ENCODE measurements around the gene FAF2. TPM values are rescaled to one million over a fixed set of nuclear protein-coding genes. Genes with fewer than 3 reads are reported as not detected.
A peak's percentile ranks its signal among the peaks of the same experiment; 100 is the strongest.

The FAF2 gene
- total RNA-seq, 2 experiments from 2014 or later = 27.5 to 30.1 TPM

GRCh38 chr5:176525677-176526076, 77.5 kb downstream of the FAF2 start:
- H3K9me3 ChIP-seq (ENCODE audit: control insufficient read depth in 1 of 2, insufficient read depth in 1 of 2, low read length in 2 of 2) = no peaks in the 10 kb centered on the region
- H3K27ac Mint-ChIP-seq = peak overlapping the region; percentile 49
- peaks cover 36% of the 10 kb centered on the region for H3K36me3 ChIP-seq (ENCODE audit: insufficient read depth, low read length)
- no peak overlapping the region for H3K4me3 Mint-ChIP-seq
- peaks cover 48% of the 10 kb centered on the region for H3K4me1 Mint-ChIP-seq (ENCODE audit: low read depth)
- ATAC-seq (ENCODE audit: poor library complexity) = no peak
- no peaks in the 10 kb centered on the region for H3K27me3 ChIP-seq (ENCODE audit: control insufficient read depth in 1 of 2, insufficient read depth in 2 of 2, low read length in 2 of 2)
- H3K36me3 Mint-ChIP-seq (ENCODE audit: low read depth) = peaks cover 40% of the 10 kb centered on the region
- no peak for DNase-seq
- H3K9me3 Mint-ChIP-seq = no peaks in the 10 kb centered on the region
- CTCF ChIA-PET = interaction anchor here (2.8 kb wide), 1 partner anchor 109 kb away, joined by 7 read pairs; the partner anchor contains the start of gene CLTB
- POLR2A ChIA-PET = interaction anchor here (1.4 to 6.9 kb wide), 2 partner anchors 8 to 11 kb away, joined by 3 to 78 read pairs; partner anchors contain the start of gene RNF44
- H3K27ac ChIP-seq (ENCODE audit: low read depth in 1 of 2, low read length in 2 of 2) = no peak overlapping the region
- peaks cover 25% of the 10 kb centered on the region for H3K4me1 ChIP-seq (ENCODE audit: insufficient read depth, low read length)
- no peak for TF ChIP-seq CTCF (IDR thresholded peaks at IDR 0.05)
- intact Hi-C loops (cut with DNase I, micrococcal nuclease) = no loop called here
- no peaks in the 10 kb centered on the region for H3K27me3 Mint-ChIP-seq
- no peak overlapping the region for H3K4me3 ChIP-seq (ENCODE audit: low read length)

DNA sequence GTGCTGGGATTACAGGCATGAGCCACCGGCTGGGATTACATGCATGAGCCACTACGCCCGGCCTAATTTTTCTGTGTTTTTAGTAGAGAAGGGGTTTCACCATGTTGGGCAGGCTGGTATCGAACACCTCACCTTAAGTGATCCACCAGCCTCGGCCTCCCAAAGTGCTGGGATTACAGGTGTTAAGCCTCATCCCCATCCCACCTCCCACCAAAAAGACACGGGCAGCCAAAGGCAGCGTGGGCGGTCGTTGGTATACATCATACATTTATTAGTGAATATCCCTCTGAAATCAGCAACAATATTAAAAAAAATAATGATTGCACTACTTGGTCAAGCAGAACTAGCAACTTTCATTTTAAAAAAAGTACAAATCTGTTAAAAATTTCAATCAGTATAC, 78.3 kb downstream of the FAF2 start:
- no peak for TF ChIP-seq CTCF (IDR thresholded peaks at IDR 0.05)
- Histone ChIP-seq H3K4me1 (ENCODE audit: insufficient read depth, low read length) (peaks cover 33% of the 10 kb centered on the region), H3K36me3 (ENCODE audit: insufficient read depth, low read length) (peaks cover 44% of the 10 kb centered on the region), H3K27me3 (ENCODE audit: control insufficient read depth in 1 of 2, insufficient read depth in 2 of 2, low read length in 2 of 2) (no peaks in the 10 kb centered on the region), H3K27ac (ENCODE audit: low read depth in 1 of 2, low read length in 2 of 2) (no peak overlapping the region), H3K4me3 (ENCODE audit: low read length) (no peak overlapping the region), H3K9me3 (ENCODE audit: control insufficient read depth in 1 of 2, insufficient read depth in 1 of 2, low read length in 2 of 2) (no peaks in the 10 kb centered on the region)
- H3K27ac Mint-ChIP-seq = no peak overlapping the region
- intact Hi-C loops (cut with DNase I, micrococcal nuclease) = no loop called here
- no peak overlapping the region for H3K4me3 Mint-ChIP-seq
- no peak for DNase-seq
- ChIA-PET POLR2A (interaction anchor here (6.9 kb wide), 1 partner anchor 10 kb away, joined by 78 read pairs; the partner anchor contains the start of gene RNF44), CTCF (interaction anchor here (2.8 kb wide), 1 partner anchor 110 kb away, joined by 7 read pairs; the partner anchor contains the start of gene CLTB)
- H3K9me3 Mint-ChIP-seq = no peaks in the 10 kb centered on the region
- H3K36me3 Mint-ChIP-seq (ENCODE audit: low read depth) = peaks cover 47% of the 10 kb centered on the region
- H3K27me3 Mint-ChIP-seq = no peaks in the 10 kb centered on the region
- no peak for ATAC-seq (ENCODE audit: poor library complexity)
- peaks cover 54% of the 10 kb centered on the region for H3K4me1 Mint-ChIP-seq (ENCODE audit: low read depth)

GRCh38 chr5:176527246-176528222, 79.3 kb downstream of the FAF2 start:
- H3K27ac ChIP-seq (ENCODE audit: low read depth in 1 of 2, low read length in 2 of 2) = peak overlapping the region in 1 of 2 donors; percentile 25
- DNase-seq (no peak), ATAC-seq (ENCODE audit: poor library complexity) (no peak)
- H3K27me3 ChIP-seq (ENCODE audit: control insufficient read depth in 1 of 2, insufficient read depth in 2 of 2, low read length in 2 of 2) = no peaks in the 10 kb centered on the region
- POLR2A ChIA-PET = interaction anchor here (0.5 to 6.9 kb wide), 2 partner anchors 9 to 443 kb away, joined by 3 to 78 read pairs; partner anchors contain the start of gene RNF44
- H3K27ac Mint-ChIP-seq = no peak overlapping the region
- H3K9me3 ChIP-seq (ENCODE audit: control insufficient read depth in 1 of 2, insufficient read depth in 1 of 2, low read length in 2 of 2) = no peaks in the 10 kb centered on the region
- intact Hi-C loops (cut with DNase I, micrococcal nuclease) = no loop called here
- no peak overlapping the region for H3K4me3 ChIP-seq (ENCODE audit: low read length)
- H3K4me1 Mint-ChIP-seq (ENCODE audit: low read depth) = peaks cover 44% of the 10 kb centered on the region
- H3K27me3 Mint-ChIP-seq = no peaks in the 10 kb centered on the region
- CTCF ChIA-PET = interaction anchor here (1.0 to 2.8 kb wide), 2 partner anchors 15 to 111 kb away, joined by 3 to 7 read pairs; partner anchors contain the start of gene CLTB
- peaks cover 52% of the 10 kb centered on the region for H3K36me3 ChIP-seq (ENCODE audit: insufficient read depth, low read length)
- no peak overlapping the region for H3K4me3 Mint-ChIP-seq
- peaks cover 44% of the 10 kb centered on the region for H3K4me1 ChIP-seq (ENCODE audit: insufficient read depth, low read length)
- no peak for TF ChIP-seq CTCF (IDR thresholded peaks at IDR 0.05)
- peaks cover 52% of the 10 kb centered on the region for H3K36me3 Mint-ChIP-seq (ENCODE audit: low read depth)
- H3K9me3 Mint-ChIP-seq = no peaks in the 10 kb centered on the region
